Mucosa of gallbladder (tissue), 1 donor: ENCODE measurements around the gene MAP4K4. TPM values are rescaled to one million over a fixed set of nuclear protein-coding genes. Genes with fewer than 3 reads are reported as not detected.
A peak's percentile ranks its signal among the peaks of the same experiment; 100 is the strongest.

Experiments
- DNase-seq: peaks from one replicate; pipeline ENCODE4 v3.0.0-alpha.2; 2020; ENCODE audit warnings: low spot score
- total RNA-seq: library from RNA; stranded (reverse); gene quantifications from one replicate; pipeline ENCODE4 v1.2.1, GENCODE V29; 2021
- donor health status: DM: no; HTN: no; CAD: no.

The MAP4K4 gene
- 50.9 TPM for total RNA-seq

DNA sequence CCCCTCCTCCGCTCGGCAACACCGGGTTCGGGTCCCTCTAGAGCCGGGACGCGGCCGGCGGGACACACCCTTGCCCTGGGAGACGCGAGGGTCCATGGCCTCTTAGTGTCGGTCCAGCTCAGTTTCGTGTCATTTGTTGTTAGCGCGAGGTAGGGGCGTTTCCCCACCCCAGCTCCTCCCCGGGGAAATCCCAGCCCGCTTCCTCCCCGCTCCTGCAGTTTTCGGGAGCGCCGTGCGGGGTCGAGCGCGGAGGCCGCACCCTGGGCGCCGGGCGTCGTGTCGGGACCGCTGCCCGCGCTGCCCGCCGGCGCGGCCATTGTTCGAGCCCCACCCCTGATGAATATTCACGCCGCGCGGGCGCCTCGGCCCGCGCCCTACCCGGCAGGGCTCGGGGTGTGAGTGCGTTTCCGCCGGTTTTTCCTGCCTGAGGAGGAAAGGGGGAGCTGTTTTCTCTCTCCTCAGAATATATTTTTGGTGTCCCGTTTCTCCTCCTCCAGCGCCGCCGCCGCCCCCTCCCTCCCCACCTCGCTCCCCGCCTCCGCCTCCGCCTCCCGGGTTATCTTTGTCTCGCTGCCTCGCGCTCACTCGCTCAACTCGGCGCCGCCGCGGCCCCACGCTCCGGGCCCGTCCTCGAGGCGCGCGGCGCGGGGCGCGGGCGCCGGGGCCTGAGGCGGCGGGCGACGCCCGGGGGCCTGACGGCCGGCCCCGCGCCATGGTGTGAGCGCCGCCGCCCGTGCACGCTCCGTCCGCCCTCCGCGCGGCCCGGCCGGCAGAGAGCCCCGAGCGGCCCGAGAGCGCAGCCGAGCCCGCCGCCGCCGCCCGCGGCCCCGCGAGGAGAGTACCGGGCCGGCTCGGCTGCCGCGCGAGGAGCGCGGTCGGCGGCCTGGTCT is at the start of gene MAP4K4:
MAP4K4 (plus strand) TSS at position 584 of the 890 bp plus-strand sequence. CDS start 374 bp downstream, outside the sequence.
- DNase-seq = peak; percentile 82

DNA sequence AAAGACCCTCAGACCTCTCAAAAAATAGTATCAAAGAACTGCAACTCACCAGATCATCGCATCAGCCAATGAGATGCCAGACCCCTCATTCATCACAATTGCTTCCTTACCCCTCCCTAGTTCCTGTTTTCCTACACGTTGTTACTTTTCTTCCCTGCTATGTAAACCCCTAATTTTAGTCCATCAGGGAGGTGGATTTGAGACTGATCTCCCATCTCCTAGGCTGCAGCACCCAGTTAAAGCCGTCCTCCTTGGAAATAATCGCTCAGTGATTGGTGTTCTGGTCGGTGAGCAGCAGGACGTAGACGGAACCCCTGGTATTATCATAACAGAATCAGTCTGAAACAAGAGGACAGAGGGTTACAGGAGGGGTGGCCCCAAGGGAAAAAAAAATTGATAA is 44.0 kb upstream of the MAP4K4 start:
- no peak for DNase-seq

DNA sequence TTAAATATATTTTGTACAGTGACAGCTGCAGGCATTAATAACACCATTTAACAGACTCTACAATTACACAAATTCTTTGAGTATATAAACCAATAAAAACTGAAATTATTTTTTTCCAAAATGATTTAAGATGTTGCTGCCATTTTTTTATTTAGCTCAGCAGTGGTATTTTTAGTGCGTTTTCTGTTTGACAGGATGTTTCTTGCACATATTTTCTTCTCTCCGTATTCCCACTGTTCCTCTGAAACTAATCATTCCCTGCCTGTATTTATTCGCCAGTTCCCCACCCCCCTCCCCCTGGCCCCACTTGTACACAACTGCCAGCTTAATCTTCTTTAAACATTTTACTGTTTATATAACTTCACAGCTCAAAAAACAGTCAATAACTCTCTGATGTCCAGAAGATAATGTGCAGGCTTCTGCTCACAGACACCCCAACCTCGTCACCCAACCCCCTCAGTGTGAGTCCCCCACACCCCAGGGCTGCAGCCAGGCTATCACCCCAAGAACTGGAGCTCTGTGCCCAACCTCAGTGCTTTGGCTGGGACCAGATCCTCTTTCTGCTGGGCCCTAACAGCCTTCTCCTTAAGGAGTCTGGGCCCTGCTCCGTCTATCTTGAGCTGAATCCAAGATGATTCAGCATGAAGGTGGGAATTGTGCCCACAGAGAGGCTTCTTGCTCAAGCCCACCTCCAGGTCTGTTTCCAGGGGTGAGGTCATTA is 41.6 kb upstream of the MAP4K4 start:
- no peak for DNase-seq

DNA sequence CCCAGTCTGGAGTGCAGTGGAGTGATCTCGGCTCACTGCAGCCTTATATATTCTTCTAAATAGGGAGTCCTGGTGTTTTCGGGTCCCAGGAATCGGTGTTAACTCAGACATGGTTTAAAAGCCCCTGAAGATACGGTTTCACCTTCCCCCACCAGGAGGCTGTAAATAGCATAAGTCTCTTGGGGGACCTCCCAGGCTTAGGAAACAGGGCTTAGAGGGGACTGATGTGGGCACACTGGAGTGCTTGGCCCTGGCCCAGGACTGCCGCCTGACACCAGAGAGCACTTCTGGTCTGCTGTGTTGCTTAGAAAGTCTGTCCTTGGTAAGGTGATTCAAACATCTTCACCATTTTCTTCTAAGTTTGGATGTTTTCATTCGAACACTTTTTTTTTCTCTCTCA is 39.7 kb upstream of the MAP4K4 start:
- DNase-seq = no peak

DNA sequence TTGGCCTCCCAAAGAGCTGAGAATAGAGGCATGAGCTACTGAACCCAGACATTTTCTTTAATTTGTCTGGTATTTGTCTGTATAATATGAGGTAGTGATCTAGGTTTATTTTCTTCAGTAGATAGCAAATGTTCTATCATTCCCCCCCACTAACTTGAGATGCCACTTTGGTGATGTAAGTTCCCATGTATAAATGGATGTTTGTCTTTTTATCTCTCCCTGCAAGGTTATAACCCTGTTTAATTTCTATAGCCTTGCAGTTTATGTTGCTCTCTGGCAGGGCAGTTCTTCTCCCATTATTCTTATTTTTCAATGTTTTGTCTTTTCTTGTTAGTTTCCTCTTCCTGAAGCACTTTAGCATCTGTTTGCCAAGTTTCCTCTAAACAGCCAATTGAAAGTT is 39.1 kb upstream of the MAP4K4 start:
- no peak for DNase-seq

DNA sequence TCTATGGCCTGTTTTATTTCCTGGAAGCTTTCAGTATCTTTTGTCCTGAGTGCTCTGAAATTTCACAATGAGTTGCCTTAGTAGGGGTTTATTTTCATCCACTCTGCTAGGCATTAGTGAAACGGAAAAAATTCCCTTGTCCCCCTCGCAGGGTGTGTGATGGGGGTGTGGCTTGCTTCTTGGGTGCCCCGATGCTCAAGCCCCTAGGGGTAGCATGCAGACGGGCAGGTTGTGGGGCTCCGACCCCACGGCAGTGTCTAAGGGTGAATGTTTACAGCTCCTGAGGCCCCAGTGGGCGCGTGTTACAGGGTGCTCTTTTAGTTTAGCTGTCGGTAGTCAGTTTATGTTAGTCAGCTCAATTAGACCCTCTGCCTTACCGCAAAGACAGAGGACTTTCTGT is 32.2 kb upstream of the MAP4K4 start:
- no peak for DNase-seq

DNA sequence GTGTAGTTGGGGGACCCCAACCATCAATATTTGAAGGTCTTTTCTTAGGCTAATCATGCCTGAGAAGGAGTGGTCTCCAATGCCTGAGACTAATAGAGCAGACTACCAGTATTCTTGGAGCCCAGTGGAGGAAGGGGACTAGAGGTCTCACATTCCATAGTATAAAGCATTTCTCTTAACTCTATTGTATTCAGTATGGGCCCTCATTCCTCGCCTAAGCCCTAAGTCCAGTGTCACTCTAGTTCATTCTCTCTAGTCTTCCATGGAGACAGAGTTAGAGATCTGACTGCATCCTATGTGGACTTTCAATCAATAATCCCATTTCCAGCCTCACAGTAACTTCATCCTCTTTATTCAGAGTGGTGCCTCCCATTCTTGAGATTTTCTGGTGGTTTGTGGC is 29.7 kb upstream of the MAP4K4 start:
- no peak for DNase-seq

DNA sequence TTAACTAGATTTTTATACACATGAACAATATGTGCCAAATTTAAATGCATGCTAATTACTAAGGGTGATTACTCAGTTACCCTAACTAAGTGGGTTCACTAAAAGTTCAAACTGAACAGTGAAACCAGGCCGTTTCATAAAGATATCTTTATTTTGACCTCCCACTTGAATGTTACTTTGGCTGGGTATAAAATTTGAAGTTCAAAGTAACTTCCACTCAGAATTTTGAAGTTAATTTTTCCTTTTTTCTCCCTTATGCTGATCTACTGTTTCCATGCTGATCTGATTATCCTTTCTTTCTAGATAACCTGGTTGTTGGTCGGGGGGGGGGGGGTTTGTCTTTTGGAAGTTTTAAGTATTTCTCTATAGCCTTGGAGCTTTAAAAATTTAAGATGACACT is 25.5 kb upstream of the MAP4K4 start:
- no peak for DNase-seq

DNA sequence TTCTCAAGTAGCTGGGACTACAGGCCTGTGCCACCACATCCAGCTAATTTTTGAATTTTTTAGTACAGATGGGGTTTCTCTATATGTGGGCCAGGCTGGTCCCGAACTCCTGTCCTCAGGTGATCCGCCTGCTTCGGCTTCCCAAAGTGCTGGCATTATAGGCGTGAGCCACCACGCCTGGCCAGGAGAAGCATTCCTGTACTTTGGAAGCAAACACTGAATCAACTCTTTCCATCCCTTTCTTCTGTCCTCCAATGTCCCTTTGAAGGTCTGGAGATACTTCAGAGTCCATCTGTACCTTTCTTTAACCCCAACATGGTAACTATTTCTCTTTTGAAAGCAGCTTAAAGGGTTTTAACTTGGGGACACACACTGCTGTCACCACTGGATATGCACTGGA is 23.6 kb upstream of the MAP4K4 start:
- DNase-seq = no peak

DNA sequence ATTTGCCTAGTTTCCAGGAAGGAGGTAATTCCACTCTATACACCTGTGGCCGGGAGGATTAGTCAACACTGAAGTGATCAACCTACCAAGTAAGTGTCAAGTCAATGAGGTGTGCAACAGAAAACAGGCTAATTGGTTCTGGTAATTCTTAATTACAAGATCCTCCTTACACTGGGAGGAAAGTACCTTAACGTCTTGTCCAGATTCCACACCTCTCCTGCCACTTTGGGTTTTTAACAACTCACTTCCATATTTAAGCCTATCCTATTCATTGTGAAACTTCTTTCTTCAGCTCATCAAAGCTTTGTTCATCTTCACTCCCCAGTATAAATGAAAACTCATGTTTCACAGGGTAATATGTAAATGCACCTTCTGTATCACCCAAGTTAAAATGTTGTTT is 22.0 kb upstream of the MAP4K4 start:
- DNase-seq = no peak

DNA sequence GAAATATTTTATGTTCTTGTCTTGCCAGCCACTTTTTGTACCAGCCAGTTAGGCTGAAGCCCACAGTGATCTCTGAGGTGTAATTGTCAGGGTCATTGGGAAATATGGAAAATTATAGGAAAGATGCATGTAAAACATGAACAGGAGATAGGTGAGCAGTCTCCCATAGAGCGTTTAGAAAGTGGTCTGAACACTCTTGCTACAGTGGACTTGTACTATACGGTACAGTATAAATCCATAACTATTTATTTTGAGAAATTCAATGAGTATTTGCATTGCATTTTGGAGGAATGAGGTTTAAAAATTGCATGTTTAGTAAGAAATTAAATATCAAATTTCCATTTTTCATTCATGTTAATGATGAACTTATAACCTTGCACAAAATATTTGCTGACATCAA is 20.8 kb upstream of the MAP4K4 start:
- no peak for DNase-seq

DNA sequence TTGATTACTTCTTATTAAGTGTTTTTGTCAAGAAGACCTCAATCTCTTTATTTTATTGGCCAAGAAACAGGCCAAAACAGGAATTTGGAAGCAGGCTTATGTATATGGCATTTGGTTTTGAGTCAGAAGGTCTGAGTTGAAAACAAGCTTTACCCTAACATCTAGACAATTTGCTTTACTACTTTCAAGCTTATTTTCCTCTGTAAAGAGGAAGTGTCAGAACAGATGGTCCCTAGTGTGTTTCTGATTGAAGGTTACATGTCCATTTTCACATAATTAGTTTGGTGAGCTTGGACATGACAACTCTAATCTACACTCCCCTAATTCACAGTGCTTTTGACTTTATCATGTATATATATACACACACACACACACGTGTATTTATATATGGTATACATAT is 19.8 kb upstream of the MAP4K4 start:
- no peak for DNase-seq

DNA sequence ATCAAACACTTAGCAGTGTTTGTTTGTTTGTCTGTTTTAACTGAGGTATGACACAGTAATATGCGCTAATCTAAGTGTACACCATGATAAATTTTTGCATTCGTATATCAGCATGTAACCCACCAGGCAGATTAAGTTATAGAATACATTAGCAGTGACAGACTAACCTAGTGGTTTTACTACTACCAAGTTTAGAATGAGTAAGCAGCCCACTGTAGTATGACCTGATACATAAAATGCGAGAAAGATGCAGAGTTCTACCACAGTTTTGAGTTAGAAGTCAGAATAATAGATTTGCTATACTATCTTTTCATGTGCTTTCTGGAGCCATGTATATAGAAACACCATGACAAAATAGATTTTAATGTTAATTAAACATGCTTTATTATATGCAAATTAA is 19.1 kb upstream of the MAP4K4 start:
- DNase-seq = no peak

DNA sequence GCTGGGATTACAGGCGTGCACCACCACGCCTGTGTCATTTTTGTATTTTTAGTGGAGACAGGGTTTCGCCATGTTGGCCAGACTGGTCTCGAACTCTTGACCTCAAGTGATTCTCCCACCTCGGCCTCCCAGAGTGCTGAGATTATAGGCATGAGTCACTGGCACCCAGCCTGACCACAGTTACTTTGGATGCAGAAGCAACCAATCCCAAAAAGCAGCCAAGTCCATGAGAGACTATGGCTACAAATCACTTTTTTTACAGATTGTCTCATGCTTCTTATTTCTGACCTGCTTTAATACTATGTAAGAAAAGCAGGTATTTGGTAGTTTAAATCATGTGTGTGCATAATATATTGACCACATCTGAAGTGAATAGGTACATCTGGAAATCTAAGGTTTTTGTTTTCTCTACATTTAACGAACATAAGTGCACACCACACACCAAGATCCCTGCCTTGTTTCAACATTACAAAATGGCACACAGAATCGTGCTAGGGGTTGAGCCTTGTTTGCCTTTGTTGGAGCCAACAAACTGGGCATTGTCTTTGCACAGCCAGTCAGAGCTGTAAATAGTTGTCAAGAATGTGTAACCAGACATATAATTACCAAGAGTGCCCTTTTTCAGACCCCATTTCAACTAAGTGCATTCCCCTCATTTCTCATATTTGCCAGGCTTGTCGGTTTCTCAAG is 18.3 kb upstream of the MAP4K4 start:
- no peak for DNase-seq

DNA sequence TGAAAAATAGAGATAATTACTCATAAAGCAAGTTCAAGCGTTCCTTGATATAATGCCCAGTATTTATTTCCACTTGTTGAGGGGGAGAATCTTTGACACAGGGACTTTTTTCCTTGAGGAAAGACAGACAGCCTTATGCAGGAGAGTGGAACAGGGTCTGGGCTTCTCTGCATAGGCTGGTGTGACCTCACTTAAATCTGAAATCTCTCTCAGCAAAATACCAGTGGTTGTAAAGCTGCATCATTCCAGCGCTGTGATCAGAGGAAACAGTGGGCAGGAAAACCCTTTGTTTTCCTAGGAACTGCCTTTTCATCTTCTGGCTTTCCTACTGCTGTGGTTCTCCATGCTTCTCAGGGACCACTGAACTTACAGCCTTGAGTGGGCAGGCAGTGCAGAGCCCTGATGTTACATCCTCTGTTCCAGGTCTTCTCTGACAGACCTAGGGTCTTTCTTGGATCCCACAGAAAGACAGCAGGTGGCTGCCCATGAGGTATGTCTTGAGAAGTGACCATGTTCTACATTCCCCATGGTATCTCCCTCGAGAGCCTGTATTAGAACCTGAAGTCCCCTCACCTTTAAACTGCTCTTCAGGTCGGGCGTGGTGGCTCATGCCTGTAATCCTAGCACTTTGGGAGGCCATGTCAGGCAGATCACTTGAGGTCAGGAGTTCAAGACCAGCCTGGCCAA is 17.6 kb upstream of the MAP4K4 start:
- DNase-seq = no peak

DNA sequence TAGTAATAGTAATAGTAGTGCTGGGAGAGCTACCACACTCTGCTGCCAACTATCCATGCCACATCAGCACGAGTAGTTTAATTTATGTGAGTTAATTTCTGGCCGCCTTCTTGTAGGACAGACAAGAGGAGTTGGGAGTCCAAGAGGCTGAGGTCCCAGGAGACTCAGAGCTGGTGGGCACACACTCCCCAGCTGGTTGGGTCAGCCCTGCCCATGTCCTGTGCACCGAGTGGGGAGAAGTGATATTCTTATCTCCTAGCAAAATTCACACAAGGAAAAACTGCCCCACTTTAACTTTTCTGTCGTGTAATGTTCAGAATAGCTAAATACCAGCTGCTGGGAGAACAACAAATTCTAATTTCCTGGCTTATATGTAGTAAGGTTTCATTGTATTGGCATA is 15.2 kb upstream of the MAP4K4 start:
- DNase-seq = no peak

DNA sequence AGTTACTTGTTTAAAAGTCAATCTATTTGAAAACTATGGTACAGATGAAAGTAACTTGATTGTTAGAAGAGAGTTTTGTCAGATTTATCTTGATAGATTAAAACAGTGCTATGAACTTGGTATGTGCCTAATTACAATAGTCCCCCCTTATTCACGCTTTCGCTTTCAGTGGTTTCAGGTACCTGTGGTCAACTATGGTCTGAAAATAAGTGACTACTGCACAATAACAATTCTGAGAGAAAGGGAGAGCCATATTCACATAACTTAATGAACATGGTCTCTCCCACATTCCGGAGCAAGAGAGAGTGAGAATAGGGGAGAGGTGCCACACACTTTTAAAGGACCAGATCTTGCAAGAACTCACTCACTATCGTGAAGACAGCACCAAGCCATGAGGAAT is 13.2 kb upstream of the MAP4K4 start:
- DNase-seq = no peak

DNA sequence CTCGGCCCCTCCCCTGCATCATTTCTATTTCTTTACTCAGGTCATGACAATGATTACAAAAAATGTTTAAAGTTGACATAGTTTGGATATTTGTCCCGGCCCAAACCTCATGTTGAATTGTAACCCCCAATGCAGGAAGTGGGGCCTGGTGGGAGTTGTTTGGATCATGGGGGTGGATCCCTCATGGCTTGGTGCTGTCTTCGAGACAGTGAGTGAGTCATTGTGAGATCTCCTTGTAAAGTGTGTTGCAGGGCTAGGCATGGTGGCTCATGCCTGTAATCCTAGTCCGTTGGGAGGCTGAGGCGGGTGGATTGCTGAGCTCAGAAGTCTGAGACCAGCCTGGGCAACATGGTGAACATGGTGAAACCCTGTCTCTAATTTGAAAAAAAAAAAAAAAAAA is 9.2 kb upstream of the MAP4K4 start:
- DNase-seq = peak; percentile 3

DNA sequence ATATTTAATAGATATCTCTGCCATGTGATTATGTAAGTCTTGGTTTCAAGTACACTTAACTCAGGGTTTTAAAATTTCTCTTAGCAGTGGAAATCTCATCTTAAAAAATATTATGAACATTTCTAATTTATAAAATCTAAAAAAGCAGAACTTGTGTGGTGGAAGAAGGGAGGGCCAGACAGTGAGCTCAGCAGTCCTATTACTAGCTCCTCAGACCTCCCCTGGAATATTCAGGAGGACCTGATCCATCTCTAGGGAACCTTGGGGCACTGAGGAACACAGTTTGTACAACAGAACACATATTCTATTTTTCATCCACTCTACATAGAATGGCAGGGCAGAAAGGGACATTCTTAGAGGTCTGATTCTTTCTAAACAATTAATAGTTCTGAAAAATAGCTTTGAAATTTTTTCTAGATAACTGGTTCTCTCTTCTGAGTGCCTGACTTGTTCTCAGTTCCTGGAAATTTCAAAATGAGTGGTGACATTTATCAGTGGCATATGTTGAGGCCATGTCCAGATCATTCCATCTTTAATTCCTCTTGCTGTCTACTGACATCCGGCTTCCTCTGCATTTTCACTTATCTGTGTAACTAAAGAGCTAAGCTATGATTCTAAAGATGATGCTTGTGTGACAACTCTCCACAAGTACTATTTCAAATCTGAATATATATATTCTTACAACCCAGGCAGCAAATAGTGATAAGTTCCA is 8.2 kb upstream of the MAP4K4 start:
- DNase-seq = no peak

DNA sequence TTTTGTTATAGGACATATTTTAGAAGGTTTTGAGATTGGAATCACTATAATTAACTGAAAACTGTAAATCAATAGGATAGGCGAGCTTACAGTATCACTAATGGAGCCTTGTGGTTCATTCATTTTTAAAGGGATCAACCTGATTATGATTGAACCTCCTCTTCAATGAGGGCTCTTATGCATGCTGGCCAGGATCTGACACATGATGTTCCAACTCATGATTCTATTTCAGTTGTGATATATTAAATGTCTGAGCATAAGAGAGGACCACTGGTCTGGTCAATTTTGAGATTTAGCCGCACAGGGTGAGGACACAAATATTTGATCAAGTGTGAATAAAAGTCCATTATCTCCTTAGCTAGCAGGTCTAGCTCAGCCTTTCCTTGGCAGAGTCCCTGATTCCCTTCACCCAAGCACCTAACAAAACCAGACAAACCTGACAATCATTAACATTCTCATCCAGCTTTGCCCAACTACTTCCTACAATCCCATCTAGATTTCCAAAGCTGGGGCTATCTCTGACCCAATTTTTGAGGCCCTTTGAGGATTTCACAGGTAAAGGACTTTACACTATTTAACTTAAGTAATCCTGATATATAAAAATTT is 6.9 kb upstream of the MAP4K4 start:
- DNase-seq = peak; percentile 42

DNA sequence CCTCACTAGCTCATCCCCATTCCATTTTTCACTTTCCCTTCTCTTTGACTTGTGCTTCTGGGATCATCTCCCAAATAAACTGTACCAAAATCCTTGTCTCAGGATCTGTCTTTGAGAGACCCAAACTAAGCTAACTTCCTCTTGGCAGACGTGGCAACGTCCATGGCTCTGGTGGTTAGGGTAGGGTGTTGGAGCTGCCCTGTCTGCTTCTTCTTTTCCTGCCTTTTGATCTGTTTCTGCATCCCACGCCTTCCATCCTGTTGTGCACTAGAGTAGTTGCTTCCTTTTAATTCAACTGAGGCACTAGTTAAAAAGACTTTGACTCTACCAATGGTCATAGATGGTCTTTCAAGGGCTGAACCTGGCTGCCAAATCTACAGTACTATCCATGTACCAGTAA is 5.5 kb upstream of the MAP4K4 start:
- DNase-seq = no peak
